BLaER1 treated with 17β-estradiol and CSF1 and Interleukin-3, amounts not matched to agents 10 nM and 100 nM (cell line): ENCODE data around the gene RPS6KA5.
"Not testable (repeated sequence)": the region's sequence is repeated elsewhere in the genome, so short reads cannot be mapped to it uniquely, and the experiment has no call there.

Experiments used
- H3K27ac ChIP-seq, 11 experiments: shearing (Covaris generic); formaldehyde crosslinking; 2 replicates each; pipeline ENCODE4 v1.8.1; 2022
- H3K27me3 ChIP-seq, 11 experiments: shearing (Covaris generic); formaldehyde crosslinking; 2 replicates each; pipeline ENCODE4 v1.8.1; 2022
- H3K36me3 ChIP-seq, 11 experiments: shearing (Covaris generic); formaldehyde crosslinking; 2 replicates each; pipeline ENCODE4 v1.8.1; 2022
- H3K4me1 ChIP-seq, 10 experiments: shearing (Covaris generic); formaldehyde crosslinking; 2 replicates each; pipeline ENCODE4 v1.8.1; 2022
- H3K4me2 ChIP-seq, 11 experiments: shearing (Covaris generic); formaldehyde crosslinking; 2 replicates each; pipeline ENCODE4 v1.8.1; 2022
- H3K4me3 ChIP-seq, 10 experiments: shearing (Covaris generic); formaldehyde crosslinking; 2 replicates each; pipeline ENCODE4 v1.8.1; 2022
- H3K9ac ChIP-seq, 11 experiments: shearing (Covaris generic); formaldehyde crosslinking; 2 replicates each; pipeline ENCODE4 v1.8.1; 2022
- H3K9me3 ChIP-seq, 11 experiments: shearing (Covaris generic); formaldehyde crosslinking; replicated peaks in 1 of 11; 2 replicates each; pipeline ENCODE4 v1.8.1; 2022
- H4K20me1 ChIP-seq, 11 experiments: shearing (Covaris generic); formaldehyde crosslinking; 2 replicates each; pipeline ENCODE4 v1.8.1; 2022
- Cebpa-rat ChIP-seq, 11 experiments: shearing (Covaris generic); IDR thresholded peaks; 2 replicates each; pipeline ENCODE4 v1.8.1; 2022

RPS6KA5 gene

GRCh38 chr14:91092073-91092472 is 31.6 kb upstream of the RPS6KA5 start:
- Histone ChIP-seq H3K4me3 (no peak overlapping the region), H3K9me3 (no peaks in the 10 kb centered on the region), H4K20me1 (no peaks in the 10 kb centered on the region), H3K4me1 (no peaks in the 10 kb centered on the region), H3K9ac (no peak overlapping the region), H3K4me2 (no peak overlapping the region), H3K27ac (no peak overlapping the region), H3K36me3 (no peaks in the 10 kb centered on the region), H3K27me3 (no peaks in the 10 kb centered on the region)
- no peak for TF ChIP-seq Cebpa-rat (IDR thresholded peaks at IDR 0.05)

- Histone ChIP-seq H3K27ac (no peak overlapping the region), H3K4me3 (no peak overlapping the region), H3K9me3 (no peaks in the 10 kb centered on the region), H3K4me1 (no peaks in the 10 kb centered on the region), H4K20me1 (no peaks in the 10 kb centered on the region), H3K27me3 (no peaks in the 10 kb centered on the region), H3K36me3 (no peaks in the 10 kb centered on the region), H3K4me2 (no peak overlapping the region), H3K9ac (no peak overlapping the region)
- no peak for TF ChIP-seq Cebpa-rat (IDR thresholded peaks at IDR 0.05)
Observed at GRCh38 chr14:91090743-91091142, 30.3 kb upstream of the RPS6KA5 start.

GRCh38 chr14:91089958-91090535 is 29.6 kb upstream of the RPS6KA5 start:
- no peak overlapping the region for H3K4me2 ChIP-seq
- H4K20me1 ChIP-seq: no peaks in the 10 kb centered on the region
- no peak for TF ChIP-seq Cebpa-rat (IDR thresholded peaks at IDR 0.05)

GRCh38 chr14:91088585-91089235 is 28.3 kb upstream of the RPS6KA5 start:
- TF ChIP-seq Cebpa-rat (IDR thresholded peaks at IDR 0.05): no peak
- Histone ChIP-seq H3K4me1 (no peaks in the 10 kb centered on the region), H3K27me3 (no peaks in the 10 kb centered on the region), H3K4me2 (no peak overlapping the region), H3K9me3 (no peaks in the 10 kb centered on the region), H3K4me3 (no peak overlapping the region), H3K27ac (no peak overlapping the region), H4K20me1 (no peaks in the 10 kb centered on the region), H3K36me3 (no peaks in the 10 kb centered on the region), H3K9ac (no peak overlapping the region)

More at GRCh38 chr14:91089958-91090535, 29.6 kb upstream of the RPS6KA5 start:
- Histone ChIP-seq H3K4me1 (no peaks in the 10 kb centered on the region), H3K27me3 (no peaks in the 10 kb centered on the region), H3K4me3 (no peak overlapping the region), H3K9ac (no peak overlapping the region), H3K9me3 (no peaks in the 10 kb centered on the region), H3K36me3 (no peaks in the 10 kb centered on the region), H3K27ac (no peak overlapping the region)

- not testable (repeated sequence) for H4K20me1 ChIP-seq, H3K27me3 ChIP-seq, H3K4me2 ChIP-seq, H3K36me3 ChIP-seq, H3K27ac ChIP-seq, H3K4me1 ChIP-seq, H3K9me3 ChIP-seq, H3K4me3 ChIP-seq, H3K9ac ChIP-seq
Observed at GRCh38 chr14:91087470-91087869, 27.0 kb upstream of the RPS6KA5 start.

DNA sequence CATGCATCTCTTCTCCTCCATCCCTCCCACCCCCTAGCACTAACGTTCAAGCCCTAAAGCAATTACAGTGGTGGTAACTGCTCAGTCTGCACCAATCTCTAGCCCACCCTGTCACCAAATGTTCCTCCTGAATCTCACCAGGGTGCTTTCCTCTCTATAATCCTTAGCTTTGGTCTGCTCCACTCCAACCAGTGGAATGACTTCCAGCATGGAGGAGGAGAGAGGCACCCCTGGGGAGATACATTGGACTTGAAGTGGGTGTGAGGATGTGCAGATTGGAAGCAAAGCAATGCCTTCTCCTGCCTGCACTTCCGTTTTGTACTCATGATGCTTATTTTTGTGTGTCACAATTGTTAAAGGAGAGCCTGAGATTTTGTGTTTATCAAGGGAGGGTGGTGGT is 24.1 kb upstream of the RPS6KA5 start:
- no peaks in the 10 kb centered on the region for H3K4me1 ChIP-seq
- H3K27ac ChIP-seq: no peak overlapping the region
- H3K9me3 ChIP-seq: no peaks in the 10 kb centered on the region
- H3K9ac ChIP-seq: no peak overlapping the region
- no peak for TF ChIP-seq Cebpa-rat (IDR thresholded peaks at IDR 0.05)
- H3K27me3 ChIP-seq: 0 out of 22 replicates have a peak, but pooled peaks cover 0 to 7% (median 0%) of the 10 kb centered on the region in 11 experiments
- H3K4me2 ChIP-seq: no peak overlapping the region
- no peaks in the 10 kb centered on the region for H4K20me1 ChIP-seq
- H3K36me3 ChIP-seq: no peaks in the 10 kb centered on the region
- no peak overlapping the region for H3K4me3 ChIP-seq

GRCh38 chr14:91082282-91082681 is 21.8 kb upstream of the RPS6KA5 start:
- H3K4me3 ChIP-seq: no peak overlapping the region
- TF ChIP-seq Cebpa-rat (IDR thresholded peaks at IDR 0.05): no peak

GRCh38 chr14:91080071-91080470 is 19.6 kb upstream of the RPS6KA5 start:
- Histone ChIP-seq H3K4me3 (no peak overlapping the region), H3K36me3 (no peaks in the 10 kb centered on the region), H3K9me3 (no peaks in the 10 kb centered on the region), H3K9ac (no peak overlapping the region), H3K27me3 (peaks cover 0 to 7% (median 0%) of the 10 kb centered on the region in 11 experiments; a peak in 2 of 22 replicates), H3K4me1 (peaks cover 0 to 20% (median 14%) of the 10 kb centered on the region in 10 experiments; a peak in 15 of 20 replicates), H4K20me1 (no peaks in the 10 kb centered on the region), H3K27ac (no peak overlapping the region), H3K4me2 (no peak overlapping the region)
- no peak for TF ChIP-seq Cebpa-rat (IDR thresholded peaks at IDR 0.05)

More at GRCh38 chr14:91082282-91082681, 21.8 kb upstream of the RPS6KA5 start:
- no peaks in the 10 kb centered on the region for H4K20me1 ChIP-seq
- H3K4me1 ChIP-seq: peaks cover 0 to 15% (median 11%) of the 10 kb centered on the region in 10 experiments; a peak in 15 of 20 replicates
- H3K9me3 ChIP-seq: no peaks in the 10 kb centered on the region
- H3K27ac ChIP-seq: no peak overlapping the region
- H3K36me3 ChIP-seq: no peaks in the 10 kb centered on the region
- no peak overlapping the region for H3K9ac ChIP-seq
- H3K27me3 ChIP-seq: 0 out of 22 replicates have a peak, but pooled peaks cover 0 to 7% (median 0%) of the 10 kb centered on the region in 11 experiments
- no peak overlapping the region for H3K4me2 ChIP-seq

GRCh38 chr14:91078095-91078737 is 17.8 kb upstream of the RPS6KA5 start:
- no peaks in the 10 kb centered on the region for H3K36me3 ChIP-seq
- peak overlapping the region in 9 of 11 experiments; percentile 5 to 65 (median 44); a peak in 17 of 22 replicates for H3K4me2 ChIP-seq
- no peak overlapping the region for H3K9ac ChIP-seq
- no peak for TF ChIP-seq Cebpa-rat (IDR thresholded peaks at IDR 0.05)
- no peaks in the 10 kb centered on the region for H3K9me3 ChIP-seq
- H3K27ac ChIP-seq: no peak overlapping the region
- peaks cover 0 to 20% (median 14%) of the 10 kb centered on the region in 10 experiments; a peak in 15 of 20 replicates for H3K4me1 ChIP-seq
- H4K20me1 ChIP-seq: no peaks in the 10 kb centered on the region
- H3K27me3 ChIP-seq: peaks cover 0 to 7% (median 0%) of the 10 kb centered on the region in 11 experiments; a peak in 2 of 22 replicates
- no peak overlapping the region for H3K4me3 ChIP-seq
